HG03060 (cell line): ENCODE results near the gene SCFD2.

ENCODE experiments used
- ATAC-seq: cut with Tn5 transposase; IDR thresholded peaks from one replicate; pipeline ENCODE4 v1.9.1; 2021; ENCODE audit warnings: low read depth, moderate number of reproducible peaks; ENCODE audit not compliant: unreplicated experiment

Gene SCFD2

GRCh38 chr4:53022513-53023100 lies 343.3 kb downstream of the SCFD2 start:
- no peak for ATAC-seq

- no peak for ATAC-seq
Observed at GRCh38 chr4:53021754-53022512, 343.9 kb downstream of the SCFD2 start.

- no peak for ATAC-seq
Observed at GRCh38 chr4:53019485-53020382, 346.1 kb downstream of the SCFD2 start.

GRCh38 chr4:53018471-53018870 lies 347.4 kb downstream of the SCFD2 start:
- ATAC-seq, result no peak

- no peak for ATAC-seq
Observed at GRCh38 chr4:53016099-53016820, 349.6 kb downstream of the SCFD2 start.

- no peak for ATAC-seq
Observed at GRCh38 chr4:53015681-53016080, 350.2 kb downstream of the SCFD2 start.

GRCh38 chr4:53014881-53015280 lies 351.0 kb downstream of the SCFD2 start:
- no peak for ATAC-seq

- no peak for ATAC-seq
Observed at GRCh38 chr4:53013873-53014775, 351.7 kb downstream of the SCFD2 start.

GRCh38 chr4:53012738-53013137 lies 353.1 kb downstream of the SCFD2 start:
- no peak for ATAC-seq

GRCh38 chr4:53011259-53011905 lies 354.5 kb downstream of the SCFD2 start:
- no peak for ATAC-seq

- no peak for ATAC-seq
Observed at GRCh38 chr4:53010318-53010717, 355.5 kb downstream of the SCFD2 start.

GRCh38 chr4:53009824-53010223 lies 356.0 kb downstream of the SCFD2 start:
- ATAC-seq, result no peak

GRCh38 chr4:53007024-53007423 lies 358.8 kb downstream of the SCFD2 start:
- no peak for ATAC-seq

- no peak for ATAC-seq
Observed at GRCh38 chr4:53005808-53006207, 360.1 kb downstream of the SCFD2 start.

GRCh38 chr4:53005149-53005546 lies 360.7 kb downstream of the SCFD2 start:
- ATAC-seq, result no peak

GRCh38 chr4:53004497-53005148 lies 361.2 kb downstream of the SCFD2 start:
- no peak for ATAC-seq

GRCh38 chr4:53003959-53004358 lies 361.9 kb downstream of the SCFD2 start:
- ATAC-seq, result no peak

- ATAC-seq, result no peak
Observed at GRCh38 chr4:53000560-53000959, 365.3 kb downstream of the SCFD2 start.

- no peak for ATAC-seq
Observed at GRCh38 chr4:52999626-53000025, 366.2 kb downstream of the SCFD2 start.
